Activated effector memory CD4-positive, alpha-beta T cell treated with anti-CD3 and anti-CD28 coated beads, Interleukin-2, amount 50 U/mL, for 16 hours (primary cell): ENCODE data around the gene RUNX3.

Experiments used
- DNase-seq: peaks from one replicate; pipeline ENCODE4 v3.0.0-alpha.2; 2020

The RUNX3 gene

DNA sequence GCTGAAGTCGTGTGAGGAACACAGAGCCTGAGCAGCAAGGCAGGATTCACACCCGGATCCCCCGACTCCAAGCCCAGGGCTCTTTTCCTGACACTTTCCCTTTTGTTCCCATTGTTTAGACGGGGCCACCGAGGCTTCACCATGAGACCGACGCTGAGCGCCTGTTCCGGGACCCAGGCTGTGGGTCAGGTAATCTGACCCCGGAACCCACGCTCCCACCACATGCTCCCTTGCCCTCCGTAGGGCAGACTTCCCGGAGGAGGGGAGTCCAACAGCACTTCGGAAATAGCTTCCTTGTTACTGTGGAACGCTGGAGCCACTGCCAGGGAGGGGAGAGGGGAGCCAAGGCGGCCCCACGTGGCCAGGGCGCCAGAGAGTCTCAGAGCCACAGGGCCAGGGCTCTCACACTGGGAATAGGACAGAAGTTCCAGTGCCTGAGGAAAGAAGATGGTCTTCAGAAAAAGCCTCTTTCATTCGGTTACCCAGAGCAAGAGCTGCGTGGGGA lies 18.4 kb downstream of the RUNX3 start:
- no peak for DNase-seq

DNA sequence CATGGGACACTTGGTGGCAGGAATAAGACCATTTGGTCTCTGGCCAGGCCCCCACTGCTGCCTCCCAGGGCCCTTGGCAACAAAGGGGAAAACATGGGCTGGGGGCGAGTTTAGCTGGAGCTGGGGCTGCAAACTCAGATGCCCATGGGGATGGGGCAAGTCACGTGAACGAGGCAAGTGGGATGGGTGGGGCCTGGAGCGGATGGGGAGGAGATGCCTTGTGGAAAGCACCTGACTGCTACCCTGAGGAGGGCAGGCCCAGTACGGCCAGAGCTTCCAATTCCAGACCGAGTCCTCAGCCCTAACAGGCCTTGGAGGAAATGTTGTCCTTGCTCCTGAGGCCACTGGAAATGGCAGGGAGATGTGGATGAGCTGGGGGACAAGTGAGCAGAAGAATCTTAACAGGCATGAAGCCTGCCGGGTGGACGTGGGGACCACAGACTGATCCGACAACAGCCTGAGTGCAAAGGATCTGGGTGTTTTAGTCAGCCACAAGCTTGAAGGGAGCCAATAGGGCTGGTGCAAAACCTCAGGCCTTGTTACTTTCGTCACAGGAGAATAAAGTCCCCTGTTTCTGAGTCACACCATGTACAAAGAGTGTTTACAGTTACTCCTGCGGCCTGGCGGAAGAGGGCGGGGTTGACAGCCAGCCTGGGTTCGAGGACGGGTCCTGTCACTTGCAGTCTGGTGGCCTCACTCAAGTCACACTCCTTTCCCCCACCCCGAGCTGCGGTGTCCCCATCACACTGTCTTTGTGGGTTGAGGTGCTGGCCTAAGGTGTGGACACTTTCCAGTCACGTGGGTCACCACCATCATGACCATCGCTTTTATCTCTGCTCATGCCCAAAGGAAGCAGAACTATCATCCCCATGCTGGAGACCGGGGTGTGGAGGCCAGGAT lies 19.1 kb downstream of the RUNX3 start:
- DNase-seq = peak; percentile 87

- no peak for DNase-seq
These were observed 19.9 kb downstream of the RUNX3 start for GRCh38 chr1:24910210-24910609.

DNA sequence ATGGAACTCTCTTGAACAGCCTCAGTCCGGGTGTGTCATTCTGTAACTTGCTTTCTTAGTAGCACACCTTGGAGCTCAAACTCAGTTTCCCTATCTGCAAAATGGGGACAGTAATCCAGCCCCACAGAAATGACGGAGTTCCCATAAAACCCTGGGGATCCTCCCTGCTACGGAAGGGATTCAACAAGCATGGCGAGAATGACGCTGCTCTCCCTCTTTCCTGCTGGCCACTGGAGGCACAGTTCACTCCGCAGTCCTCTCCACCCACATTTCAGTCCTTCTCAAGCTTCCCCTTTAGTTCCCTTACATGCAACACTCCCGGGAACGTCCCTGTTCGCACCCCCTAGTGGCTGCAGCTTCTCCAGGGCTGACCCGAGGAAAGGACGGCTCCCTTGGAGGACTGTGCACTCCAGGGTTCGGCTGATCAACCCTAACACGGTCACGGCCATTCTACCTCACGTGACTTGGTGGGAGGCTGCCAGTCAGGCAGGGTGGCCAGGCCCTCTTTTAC lies 20.6 kb downstream of the RUNX3 start:
- DNase-seq = no peak

DNA sequence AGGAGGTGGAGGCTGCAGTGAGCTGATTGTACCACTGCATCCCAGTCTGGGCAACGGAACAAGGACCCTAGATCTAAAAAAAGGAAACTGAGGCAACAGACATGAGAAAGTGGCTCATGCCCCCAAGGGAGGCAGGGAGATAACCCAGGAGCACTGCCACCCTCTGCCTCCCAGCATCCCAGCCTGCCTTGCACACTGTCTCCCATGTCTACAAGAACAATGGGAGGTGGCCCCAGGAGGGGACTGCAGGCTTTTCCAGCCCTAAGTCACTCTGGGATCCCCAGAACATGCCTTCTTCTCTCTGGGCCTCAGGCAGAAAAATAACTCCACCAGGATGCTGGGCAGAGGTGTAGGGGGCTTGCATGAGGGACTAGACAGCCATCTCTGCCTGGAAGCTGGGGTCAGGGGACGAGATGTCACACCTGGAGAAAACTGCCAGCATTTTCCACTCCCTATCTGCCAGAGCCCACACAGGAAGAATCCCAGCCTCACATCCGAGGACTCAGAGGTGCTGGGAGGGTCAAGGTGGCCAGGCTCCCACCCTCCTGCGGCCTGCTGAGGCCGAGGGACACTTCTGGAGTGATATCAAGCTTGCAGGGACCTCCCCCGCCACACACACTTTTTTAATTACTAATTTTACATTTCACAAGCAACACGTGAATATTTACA lies 21.4 kb downstream of the RUNX3 start:
- DNase-seq = peak; percentile 42

GRCh38 chr1:24907587-24908294 lies 22.3 kb downstream of the RUNX3 start:
- DNase-seq = peak; percentile 64

GRCh38 chr1:24906760-24907490 lies 23.2 kb downstream of the RUNX3 start:
- DNase-seq = peak; percentile 57

DNA sequence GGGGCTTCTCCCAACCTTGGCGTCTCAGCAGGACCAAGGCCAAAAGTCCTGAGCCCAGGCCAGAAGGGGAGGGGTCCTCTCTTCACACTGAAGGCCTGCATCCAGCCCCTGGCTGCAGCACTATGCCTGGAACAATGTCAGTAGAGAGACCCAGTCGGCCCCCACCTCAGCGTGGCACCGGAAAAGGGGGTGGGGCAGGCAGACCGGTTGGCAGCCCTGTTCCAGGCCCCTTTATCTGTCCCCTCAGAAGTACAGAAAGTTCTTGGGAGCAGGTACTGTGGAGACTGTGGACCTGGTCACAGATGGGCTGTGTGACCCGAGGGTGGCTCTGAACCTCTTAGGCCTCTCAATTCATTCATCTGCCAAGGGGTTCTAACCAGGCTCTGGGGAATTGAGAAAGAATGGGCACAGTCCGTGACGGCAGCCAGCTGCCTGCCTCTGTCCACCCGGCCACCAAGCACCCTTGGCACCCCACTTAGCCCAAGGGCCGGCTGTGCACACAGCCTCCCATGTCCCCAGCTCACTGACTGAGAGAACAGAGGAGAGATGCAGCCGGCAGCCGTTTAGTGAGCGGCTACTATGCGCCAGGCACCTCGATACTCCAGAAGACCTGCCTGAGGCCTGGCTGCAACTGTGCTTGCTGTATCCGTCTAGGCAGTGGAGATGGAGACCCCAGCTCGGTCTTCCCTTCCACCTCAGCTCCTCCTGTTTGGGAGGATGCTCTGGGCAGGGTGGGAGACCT lies 23.9 kb downstream of the RUNX3 start:
- DNase-seq = peak; percentile 56

DNA sequence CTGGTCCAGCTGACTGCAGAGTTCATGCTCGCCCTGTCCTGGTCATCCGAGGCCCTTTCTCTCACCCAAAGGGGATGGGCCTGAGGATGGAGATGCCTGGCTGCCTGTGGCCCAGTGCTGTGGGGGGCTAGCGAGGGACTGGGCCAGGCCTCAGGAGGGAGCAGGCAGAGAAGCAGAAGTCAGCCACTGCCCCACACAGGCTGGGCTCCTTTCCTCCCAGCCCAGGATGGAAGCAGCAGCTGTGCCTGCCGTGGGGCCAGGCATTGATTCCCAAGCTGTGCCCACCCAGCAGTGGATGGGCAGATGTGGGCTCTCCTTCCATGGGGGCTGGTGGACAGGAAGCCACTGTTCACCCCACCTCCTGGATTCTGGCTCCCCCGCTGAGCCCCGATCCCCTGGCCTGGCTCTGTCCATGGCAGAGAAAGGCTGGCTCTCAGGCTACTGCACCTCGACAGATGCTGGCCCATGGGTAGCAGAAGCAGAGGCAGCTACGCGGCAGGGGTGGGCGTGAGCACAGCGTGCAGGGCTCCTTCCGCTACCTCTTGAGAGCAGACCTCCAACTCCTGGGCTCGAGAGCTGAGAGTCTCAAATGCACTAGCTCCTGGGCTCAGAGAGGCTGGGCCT lies 24.6 kb downstream of the RUNX3 start:
- DNase-seq = no peak

- DNase-seq = peak; percentile 61
These were observed 25.2 kb downstream of the RUNX3 start for GRCh38 chr1:24904731-24905354.

DNA sequence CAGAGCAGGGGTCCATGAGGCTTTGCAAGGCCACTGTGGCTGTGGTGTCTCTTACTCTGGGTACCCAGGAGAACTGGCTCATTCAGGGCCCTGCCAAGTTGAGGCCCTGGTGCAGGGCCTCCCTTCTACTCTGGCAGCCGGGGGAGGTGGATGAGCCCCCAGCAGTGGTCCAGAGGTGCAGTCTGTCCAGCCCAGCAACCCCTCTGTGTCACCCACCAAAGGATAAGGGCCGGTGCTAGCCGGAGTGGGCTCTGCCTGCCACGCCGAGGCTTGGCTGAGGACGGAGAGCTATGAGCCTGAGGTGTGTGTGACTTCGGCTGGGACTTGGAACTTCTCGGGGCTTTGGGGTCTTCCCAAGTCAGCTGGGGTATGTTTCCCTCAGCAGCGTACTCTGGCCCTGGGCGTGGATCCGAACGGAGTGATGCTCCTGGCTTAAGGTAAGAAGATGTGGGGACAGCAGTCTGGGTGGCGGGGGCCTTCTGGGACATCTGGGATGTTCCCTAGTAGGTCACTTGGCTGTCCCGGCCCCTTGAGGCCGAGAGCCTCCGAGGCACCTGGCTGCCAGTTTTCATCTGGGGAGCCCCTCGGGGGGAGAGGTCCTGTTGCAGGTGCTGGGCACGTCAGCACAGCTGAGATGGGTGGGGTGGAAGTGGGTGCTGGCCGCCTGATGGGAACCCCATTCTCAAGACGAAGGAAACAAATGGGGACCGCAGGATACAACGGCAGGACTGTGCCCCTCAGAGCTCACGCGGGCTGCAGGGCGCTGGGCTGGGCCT lies 25.9 kb downstream of the RUNX3 start:
- DNase-seq = peak; percentile 58

DNA sequence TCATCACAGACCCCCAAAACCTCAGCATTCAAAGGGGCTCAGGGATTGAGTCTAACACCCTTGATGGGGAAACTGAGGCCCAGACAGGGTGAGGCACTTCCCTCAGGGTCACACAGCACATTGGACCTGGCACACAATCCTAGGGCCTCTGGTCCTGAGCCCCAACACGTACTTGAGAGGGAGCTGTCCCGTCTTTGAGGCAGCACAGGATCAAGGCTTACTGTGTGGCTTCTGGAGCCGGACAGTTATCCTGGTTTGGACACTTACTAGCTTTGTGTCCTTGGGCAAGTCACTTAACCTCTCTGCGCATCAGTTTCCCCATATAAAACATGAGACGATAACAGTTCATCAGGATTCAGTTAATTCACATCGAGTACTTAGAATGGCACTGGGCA lies 26.5 kb downstream of the RUNX3 start:
- DNase-seq = peak; percentile 53

GRCh38 chr1:24903011-24903461 lies 27.0 kb downstream of the RUNX3 start:
- DNase-seq = peak; percentile 62

DNA sequence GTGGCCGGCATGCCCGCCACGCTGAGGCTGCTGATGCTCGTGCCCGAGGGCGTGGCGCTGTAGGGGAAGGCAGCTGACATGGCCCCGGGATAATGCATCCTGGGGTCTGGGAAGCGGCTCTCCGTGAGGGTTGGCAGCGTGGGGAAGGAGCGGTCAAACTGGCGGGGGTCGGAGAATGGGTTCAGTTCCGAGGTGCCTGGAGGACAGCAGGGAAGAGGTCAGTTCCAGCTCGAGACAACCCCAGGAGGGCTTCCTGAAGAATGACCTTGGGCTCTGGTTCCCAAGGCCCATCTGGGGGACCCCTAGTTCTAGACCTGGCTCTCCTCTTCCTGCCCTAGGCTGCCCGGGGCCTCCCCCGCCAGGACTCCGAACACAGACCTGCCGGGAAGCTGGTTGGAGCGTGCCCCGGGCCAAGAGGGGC lies 27.6 kb downstream of the RUNX3 start:
- peak; percentile 60 for DNase-seq

GRCh38 chr1:24901791-24902470 lies 28.1 kb downstream of the RUNX3 start:
- peak; percentile 62 for DNase-seq

- DNase-seq = peak; percentile 62
These were observed 28.9 kb downstream of the RUNX3 start for GRCh38 chr1:24900985-24901781.

DNA sequence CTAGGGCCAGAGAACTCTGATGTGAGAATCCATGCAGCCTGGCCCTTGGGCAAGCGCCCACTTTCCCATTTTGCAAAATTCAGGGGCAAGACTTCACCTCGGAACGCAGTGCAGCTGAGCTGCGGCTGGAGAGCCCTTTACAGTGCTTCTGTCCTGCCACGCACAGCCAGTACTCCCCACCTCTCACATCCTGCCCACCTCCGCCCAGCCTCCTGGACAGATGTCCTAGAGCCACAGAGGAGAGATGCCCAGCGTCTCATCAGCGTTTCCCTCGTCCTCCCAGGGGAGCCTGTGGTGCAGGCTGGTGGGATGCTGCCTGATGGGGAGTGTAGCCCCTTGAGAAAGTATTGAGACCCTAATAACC lies 29.6 kb downstream of the RUNX3 start:
- peak; percentile 60 for DNase-seq
